ENCODE data around the gene NEK6.

NEK6 gene

GRCh38 chr9:124277420-124277819, 19.7 kb downstream of the NEK6 start:
- no peak for DNase-seq

- no peak for DNase-seq
These were observed 20.3 kb downstream of the NEK6 start for GRCh38 chr9:124278054-124278540.

GRCh38 chr9:124279531-124280175, 21.9 kb downstream of the NEK6 start:
- DNase-seq = no peak

- DNase-seq = peak in 16 of 51 donors; percentile 13 to 65 (median 52)
These were observed 22.5 kb downstream of the NEK6 start for GRCh38 chr9:124280176-124280691.

- peak in 1 of 51 donors; percentile 21 for DNase-seq
These were observed 24.2 kb downstream of the NEK6 start for GRCh38 chr9:124281931-124282371.

GRCh38 chr9:124282442-124283227, 24.9 kb downstream of the NEK6 start:
- peak in 4 of 51 donors; percentile 21 to 36 (median 28) for DNase-seq

- no peak for DNase-seq
These were observed 25.6 kb downstream of the NEK6 start for GRCh38 chr9:124283228-124283814.

GRCh38 chr9:124284237-124284831, 26.6 kb downstream of the NEK6 start:
- no peak for DNase-seq

GRCh38 chr9:124284940-124285441, 27.2 kb downstream of the NEK6 start:
- DNase-seq = peak in 34 of 51 donors; percentile 18 to 86 (median 60)

GRCh38 chr9:124285490-124285889, 27.7 kb downstream of the NEK6 start:
- peak in 1 of 51 donors; percentile 60 for DNase-seq

- peak in 29 of 51 donors; percentile 6 to 63 (median 32) for DNase-seq
These were observed 28.1 kb downstream of the NEK6 start for GRCh38 chr9:124285903-124286291.

- DNase-seq = no peak
These were observed 28.7 kb downstream of the NEK6 start for GRCh38 chr9:124286292-124286931.

GRCh38 chr9:124290053-124290591, 32.4 kb downstream of the NEK6 start:
- no peak for DNase-seq

- DNase-seq = no peak
These were observed 33.2 kb downstream of the NEK6 start for GRCh38 chr9:124290743-124291554.

GRCh38 chr9:124291801-124292396, 34.1 kb downstream of the NEK6 start:
- DNase-seq = peak in 17 of 51 donors; percentile 14 to 44 (median 32)

GRCh38 chr9:124292696-124293593, 35.2 kb downstream of the NEK6 start:
- no peak for DNase-seq

- peak in 3 of 51 donors; percentile 10 to 42 (median 30) for DNase-seq
These were observed 36.2 kb downstream of the NEK6 start for GRCh38 chr9:124293718-124294506.

Data from hypothalamus (tissue), 51 donors.